Cerebellar cortex (tissue), 1 donor: ENCODE data around the gene LARGE1.

Experiments used
- DNase-seq: peaks from one replicate; pipeline ENCODE4 v3.0.0-alpha.2; 2015; ENCODE audit warnings: low spot score

Gene LARGE1

DNA sequence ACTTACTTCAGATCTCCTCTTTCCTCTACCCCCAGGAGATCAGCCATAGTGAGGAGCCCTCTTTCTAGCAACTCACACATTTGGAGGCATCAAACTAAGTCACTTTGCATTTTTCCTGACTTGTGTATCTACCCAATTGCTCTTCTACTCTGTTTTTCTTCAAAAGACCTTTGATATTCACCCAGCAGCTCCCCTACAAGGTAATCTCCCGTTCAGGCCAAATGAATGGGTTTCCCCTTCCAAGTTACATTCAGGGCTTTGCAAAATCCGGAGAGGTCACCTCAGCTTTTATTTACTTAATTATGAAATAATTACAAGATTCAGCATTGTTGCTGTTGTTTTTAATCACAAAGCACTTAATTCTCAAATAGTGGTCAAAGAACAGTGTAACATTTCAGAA is 6.1 kb downstream of the LARGE1 start:
- DNase-seq: no peak

DNA sequence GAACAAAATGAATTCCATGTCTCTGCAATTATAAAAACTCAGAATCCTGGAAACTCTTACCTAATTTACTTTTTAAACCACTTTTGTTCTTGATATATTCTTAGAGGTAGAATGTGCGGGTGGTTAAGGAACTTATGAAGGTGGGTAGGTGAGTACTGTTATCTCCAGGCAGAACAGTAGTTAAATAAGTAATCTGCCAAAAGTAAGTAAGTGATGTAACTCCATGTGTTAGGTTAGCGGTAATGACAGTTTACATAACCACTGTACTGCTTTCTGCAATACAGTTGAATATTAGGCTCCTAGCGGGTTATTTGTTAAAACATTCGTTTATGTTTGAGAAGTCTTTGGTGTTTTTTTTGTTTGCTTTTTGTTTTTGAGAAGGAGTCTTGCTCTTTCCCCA is 7.1 kb downstream of the LARGE1 start:
- no peak for DNase-seq

DNA sequence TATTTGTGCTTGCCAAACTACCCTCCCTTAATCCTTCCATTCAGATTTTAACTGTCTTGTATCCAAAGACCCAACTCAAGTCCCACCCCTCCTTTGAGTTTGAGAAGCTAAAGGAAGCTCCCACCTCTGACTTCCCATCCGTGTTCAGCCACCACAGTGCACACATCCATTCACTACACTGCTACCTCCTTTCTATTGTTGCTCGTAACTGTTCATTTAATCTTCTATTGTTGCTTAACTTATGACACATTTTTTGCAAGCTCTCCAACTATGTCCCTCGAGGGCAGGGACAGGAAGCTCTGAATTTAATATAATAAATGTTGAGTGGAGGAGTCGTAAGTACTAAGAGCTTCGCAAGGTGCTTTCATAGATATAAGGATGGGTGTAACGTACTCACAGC is 10.4 kb downstream of the LARGE1 start:
- no peak for DNase-seq

DNA sequence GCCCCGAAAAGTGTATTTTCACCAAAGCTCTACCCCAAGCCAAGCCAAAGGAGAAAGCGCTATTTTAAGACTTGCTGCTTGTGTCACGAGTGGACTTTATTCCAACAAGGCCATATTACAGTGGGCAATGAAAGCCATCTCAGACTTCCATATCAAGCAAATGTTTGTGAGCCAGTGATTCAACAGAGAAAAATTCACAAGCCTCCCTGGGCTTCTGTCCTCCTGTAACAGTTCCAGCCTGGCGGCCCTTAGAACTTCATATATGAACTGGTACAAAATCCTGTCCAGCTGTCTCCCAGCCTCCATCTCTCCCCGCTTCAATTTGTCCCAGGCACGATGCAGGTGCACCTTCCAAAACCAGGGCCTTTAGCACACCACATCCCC is 11.2 kb downstream of the LARGE1 start:
- no peak for DNase-seq

DNA sequence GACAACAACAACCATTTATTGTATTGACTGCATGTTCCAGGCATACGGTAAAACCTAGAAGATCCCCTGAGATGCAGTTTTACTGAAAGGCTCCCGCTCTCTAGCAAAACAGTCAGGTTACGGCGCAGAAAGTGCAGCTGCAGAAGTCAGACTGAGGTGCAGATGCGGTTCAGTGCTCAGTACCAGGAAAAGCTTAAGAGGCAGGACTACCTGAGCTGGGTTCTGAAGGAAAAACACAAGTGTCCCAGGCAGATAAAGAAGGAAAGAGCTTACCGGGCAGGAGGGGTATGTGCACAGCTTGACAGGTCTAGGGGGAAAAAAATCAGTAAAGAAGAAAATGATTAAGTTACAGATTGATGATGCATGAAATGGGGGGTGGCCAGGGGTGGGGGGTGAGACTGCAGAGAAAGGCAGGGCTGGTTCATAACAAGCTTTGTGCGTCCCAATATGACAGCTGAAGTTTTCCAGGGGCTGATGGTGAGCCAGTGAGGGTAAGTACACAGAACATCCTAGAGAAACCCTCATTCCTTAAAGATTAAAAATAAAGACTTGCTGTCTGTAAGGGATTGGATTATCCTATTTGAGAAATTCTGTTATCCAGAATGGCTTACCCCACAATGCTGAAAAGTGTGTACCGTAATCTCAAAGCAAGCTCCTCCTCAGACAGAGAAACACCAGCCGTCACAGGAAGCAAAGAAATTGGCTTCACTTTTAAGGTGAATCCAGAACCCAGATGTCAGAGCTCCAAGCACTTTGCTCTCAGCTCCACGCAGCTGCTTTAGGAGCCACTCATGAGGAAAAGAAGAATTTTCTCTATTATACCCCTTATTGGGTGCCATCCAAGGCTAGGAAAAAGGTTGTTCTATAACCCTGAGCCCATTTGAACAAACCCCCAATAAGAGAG is 11.9 kb downstream of the LARGE1 start:
- DNase-seq: no peak

DNA sequence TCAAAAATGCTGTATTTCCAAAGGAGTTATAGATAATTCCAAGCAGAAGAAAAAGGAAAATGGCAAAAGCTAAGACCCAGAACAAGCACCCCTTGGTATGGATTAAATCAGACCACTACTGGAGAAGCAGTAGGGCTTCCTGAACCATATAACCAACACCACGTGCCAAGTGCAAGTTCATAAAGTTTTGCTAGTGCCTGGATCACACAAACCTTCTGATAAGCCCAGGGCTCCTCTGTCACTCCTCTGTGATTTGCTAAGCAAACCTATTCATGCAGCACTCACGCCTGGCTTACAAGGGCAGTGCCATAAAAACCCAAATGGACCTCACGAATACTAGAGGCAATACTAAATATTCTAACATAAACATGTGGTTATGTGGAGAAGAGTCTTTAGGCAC is 13.3 kb downstream of the LARGE1 start:
- DNase-seq: no peak

DNA sequence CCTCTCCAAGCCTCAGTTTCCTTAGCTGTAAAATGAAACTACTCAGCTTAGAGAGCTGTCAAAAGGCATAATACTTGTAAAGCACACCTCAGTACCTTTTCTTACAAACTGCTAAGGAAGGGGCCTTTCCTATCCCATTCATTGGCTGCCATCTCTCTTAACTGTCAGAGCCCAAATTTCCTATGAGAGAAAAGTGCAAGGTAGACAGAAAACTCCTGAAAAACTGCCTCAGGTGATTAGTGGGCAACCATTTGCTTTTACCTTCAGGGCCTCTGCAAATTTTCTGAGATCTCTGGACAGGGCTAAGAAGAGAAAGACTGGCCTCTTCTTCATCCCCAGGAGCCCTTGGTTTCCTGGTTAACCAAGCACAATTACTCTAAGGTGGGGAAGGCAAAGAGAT is 13.8 kb downstream of the LARGE1 start:
- no peak for DNase-seq

DNA sequence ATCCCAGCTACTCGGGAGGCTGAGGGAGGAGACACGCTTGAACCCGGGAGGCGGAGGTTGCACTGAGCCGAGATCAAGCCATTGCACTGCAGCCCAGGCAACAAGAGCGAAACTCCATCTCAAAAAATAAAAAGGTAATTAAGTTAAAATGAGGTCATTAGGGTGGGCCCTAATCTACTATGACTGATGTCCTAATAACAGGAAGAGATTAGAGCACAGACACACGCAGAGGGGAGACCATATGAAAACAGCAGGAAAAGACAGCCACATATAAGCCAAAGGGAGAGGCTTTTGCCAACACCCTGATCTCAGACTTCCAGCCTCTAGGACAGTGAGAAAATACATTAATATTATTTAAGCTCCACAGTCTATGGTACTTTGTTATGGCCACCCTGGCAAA is 17.3 kb downstream of the LARGE1 start:
- DNase-seq: no peak

DNA sequence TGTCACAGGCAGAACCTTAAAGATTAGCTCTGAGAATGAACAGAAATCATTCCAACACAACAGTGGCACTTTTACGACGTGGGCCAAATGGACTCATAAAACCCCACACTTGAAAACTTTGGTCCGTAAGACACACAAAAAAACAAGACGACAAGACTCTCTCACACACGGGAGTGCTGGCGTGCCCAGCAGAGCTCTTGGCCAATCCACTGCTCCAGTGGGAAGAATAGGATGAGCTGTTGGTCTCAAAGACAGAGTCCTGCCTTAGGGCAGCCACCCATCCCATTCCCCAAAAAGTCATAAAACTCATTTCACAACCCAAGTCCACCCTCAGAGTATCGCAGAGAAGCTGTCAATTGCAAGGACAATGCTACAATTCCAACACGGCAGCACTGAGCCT is 18.2 kb downstream of the LARGE1 start:
- no peak for DNase-seq

DNA sequence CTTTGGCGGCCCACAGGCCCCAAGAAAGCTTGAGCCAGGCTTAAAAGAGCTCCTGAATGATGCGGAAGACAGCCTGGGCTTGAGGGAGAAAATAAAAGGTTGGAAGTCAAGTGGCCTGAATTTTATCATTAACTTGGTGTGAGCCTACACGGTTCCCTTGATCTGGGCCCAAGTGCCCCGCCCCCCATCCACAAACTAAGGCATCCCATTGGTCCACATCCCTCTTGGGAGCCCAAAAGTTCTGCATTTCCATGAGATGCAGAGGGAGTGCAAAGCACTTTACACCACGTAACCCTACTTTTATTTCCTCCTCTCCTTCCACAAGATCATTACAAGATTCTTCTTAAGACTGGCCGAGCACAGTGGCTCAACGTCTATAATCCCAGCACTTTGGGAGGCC is 22.2 kb downstream of the LARGE1 start:
- DNase-seq: no peak

DNA sequence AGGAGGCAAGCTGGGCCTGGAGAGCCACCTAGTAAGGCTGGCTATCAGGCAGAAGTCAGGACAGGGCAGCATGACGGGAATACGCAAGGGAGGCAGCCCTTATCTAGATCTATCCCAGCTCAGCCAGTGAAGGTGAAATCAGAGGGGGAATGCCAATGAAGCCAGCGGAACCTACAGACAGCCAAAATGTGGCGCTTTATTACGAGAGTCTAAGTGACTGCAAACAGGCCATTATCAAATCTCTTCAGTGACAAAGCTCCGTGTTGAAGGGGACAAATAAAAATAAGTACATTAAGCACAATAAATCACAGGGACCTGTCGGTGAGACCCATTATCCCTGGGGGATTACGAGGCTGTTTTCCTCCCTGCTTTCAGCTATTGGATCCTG is 22.8 kb downstream of the LARGE1 start:
- DNase-seq: no peak

DNA sequence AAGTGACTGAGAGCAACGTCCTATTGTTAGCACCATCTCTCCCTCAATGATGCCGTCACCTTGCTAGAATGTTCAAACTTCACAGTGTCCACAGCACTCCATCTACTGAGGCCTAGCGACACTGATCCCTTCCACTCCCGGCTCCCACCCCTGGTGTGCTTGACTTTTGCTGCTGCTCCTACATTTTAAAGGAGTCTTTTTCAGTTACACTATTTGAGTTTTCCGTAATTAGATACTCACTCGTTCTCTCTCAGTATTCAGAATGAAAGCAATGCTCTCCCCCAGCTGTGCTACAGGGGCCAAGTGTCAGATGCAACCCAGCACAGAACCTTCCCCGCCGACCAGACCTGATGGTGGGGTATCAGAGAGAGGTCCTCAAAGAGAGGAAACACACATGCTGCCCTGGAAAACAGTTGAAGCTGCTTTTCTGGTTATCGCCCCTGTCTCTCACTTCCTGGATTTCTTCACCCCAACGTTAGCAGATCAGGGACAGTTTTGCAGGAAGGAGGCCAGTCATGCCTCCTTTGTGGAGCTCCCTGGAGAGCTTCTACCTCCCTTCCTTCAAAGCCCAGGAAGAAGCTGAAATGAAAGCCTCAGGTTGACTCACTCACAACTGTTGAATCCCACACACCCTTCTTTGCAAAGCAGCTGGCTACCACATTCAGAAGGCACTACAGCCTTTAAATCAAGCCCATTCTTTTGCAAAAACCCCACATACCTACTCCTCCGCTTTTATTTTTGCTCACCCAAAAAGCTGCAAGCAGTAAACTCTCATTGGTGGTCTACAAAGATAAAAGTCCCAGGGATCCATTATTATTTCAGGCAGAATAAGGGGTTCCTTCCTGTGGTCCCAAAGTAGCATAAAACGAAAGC is 23.5 kb downstream of the LARGE1 start:
- no peak for DNase-seq

DNA sequence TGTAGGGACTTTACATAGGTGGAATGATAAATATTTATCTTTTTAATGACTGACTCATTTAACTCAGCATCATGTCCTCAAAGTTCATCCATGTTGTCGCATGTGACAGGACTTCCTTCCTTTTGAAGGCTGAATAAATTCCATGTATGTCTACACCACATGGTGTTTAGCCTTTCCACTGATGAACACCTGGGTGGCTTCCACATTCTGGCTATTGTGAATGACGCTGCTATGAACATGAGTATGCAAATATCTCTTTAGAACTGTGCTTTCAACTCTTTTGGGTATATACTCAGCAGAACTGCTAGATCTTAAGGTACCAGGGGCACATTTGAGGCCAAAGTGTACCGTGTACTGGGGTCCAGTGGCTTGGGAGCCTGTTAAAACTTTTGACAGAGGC is 24.1 kb downstream of the LARGE1 start:
- no peak for DNase-seq

DNA sequence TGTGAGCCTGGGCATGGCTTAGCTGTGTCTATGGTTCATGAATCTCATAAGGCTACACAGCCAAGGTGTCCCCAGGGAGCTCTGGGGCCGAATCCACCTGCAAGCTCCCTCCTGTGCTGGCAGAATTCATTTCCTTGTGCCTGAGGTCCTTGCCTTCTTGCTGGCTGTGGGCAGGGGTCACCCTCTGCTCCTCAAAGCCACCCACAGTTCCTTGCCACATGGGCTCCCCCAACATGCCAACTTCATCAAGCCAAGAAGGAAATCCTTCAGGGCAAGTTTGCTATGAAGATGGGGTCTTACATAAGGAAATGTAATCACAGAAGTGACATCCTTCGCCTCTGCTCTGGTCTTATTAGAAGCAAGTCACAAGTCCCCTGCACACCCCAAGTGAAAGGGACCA is 24.8 kb downstream of the LARGE1 start:
- no peak for DNase-seq

DNA sequence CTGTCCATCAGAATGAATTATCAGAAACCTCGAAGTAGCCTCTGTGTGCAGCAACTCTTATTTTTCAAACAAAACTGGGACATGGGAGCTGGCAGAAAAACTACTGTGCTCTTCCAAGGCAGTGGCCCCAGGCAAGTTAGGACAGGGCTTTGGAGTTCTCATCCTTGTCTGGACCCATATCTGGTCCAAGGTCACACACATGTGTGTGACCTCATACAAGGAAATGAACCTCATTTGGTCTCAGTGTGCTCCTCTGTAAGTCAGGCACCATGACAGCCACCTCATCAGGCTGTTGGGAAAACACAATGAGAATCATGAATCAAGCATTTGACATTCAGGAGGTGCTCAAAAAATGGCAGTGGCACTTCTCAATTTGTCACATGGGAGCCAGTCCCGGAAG is 25.8 kb downstream of the LARGE1 start:
- DNase-seq: peak; percentile 2

DNA sequence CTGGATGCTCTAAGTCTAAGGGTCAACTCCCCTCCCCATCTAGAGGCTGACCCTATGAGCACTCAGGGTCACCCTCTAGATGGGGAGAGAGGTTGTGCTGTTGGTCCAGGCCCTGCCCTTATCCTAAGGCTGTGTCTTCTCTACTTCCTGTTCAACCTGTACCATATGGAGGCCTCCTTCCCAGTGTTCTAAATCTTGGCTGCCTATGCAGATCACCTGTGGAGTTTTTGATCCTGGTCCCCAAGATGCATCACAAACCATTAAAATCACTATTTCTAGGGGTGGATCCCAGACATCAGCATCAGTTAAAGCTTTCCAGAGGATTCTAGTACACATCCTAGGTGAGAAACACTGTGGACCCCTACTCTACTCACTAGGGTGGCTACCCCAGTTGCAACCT is 26.2 kb downstream of the LARGE1 start:
- DNase-seq: peak; percentile 65

DNA sequence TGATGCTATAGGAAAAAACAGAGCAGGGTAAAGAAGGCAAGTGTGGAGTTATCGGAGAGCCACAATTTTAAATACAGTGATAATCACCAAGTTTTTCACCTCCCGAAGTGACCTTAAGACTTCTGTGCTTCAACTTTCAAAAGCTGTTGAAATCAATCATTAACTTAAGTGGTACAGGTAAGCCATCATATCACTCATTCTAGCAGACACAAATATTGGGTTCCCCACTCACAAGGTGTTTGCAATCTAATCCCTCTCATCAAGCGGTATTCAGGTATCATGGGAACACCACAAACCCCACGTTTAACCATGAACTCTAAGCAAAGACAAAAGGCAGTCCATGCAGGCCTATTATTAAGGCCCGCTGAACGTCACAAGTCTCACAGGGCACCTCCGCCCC is 26.8 kb downstream of the LARGE1 start:
- DNase-seq: no peak

DNA sequence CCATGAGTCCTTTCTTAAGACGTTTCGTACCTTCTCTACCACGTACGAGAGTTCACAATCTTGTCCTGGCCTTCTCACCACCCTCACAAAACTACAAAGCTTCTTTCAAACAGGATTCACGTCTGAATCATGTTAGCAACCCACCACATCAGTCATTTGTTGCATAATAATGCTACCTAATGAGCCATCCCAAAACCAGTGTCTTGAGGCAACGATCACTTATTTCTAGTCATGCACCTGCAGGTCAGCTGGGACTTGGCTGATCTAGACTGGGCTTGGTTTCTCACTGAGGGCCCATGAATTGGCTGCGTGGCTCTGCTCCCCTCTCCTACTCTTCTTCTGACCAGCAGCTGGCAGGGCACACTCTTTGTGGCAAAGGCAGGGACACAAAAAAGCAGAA is 28.3 kb downstream of the LARGE1 start:
- DNase-seq: no peak

DNA sequence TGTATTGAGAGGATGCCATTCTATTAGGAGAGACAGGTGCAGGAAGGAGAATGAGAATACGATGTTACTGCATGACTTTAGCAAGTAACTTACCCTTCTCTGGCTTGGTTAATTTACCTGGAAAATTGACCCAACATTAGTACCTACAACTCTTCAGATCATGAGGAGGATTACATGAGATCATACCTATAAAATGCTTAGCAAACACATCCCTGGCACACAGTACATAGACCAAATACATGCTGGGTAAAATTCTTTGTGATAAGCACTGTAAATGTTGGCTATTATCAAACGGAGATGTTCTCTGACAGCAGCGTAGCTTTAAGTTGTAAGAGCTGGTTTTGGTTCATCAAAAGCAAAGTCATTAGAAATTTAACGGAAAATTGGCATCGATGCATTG is 28.8 kb downstream of the LARGE1 start:
- DNase-seq: no peak

DNA sequence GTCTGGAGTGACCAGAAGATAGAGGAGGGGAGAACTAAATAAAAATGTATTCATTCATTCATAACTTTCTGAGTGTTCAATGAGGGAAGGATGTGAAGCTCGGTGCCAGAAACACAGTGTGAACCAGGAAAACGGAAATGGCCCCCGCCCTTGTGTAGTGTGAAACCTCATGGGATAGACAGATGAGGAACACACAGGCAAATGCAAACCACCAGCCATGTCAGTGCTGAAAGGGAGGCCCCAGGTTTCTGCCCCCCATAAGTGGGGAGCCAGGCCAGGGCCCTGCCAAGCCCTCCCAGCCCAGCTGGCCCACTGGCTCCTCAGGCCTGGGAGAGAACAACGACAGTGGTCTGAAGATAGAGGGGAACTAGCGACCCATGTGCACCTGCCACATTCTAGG is 30.5 kb downstream of the LARGE1 start:
- DNase-seq: no peak

DNA sequence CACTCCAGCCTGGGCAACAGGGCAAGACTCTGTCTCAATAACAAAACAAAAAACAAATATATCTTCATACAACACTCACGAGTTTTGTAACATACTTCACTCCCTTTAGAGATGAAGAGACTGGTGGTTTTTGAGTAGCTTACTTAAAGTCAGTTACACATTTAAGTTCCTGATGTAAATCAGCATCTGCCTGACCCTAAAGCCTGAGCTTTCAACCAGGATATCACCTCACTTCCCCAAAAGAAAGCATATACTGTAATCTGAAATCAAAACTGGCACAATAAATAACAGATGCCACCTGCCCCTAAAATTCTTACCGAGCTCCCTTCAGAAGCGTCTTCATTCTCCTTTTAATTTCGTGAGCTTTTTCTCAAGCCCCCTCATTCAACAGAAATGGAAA is 31.5 kb downstream of the LARGE1 start:
- no peak for DNase-seq

DNA sequence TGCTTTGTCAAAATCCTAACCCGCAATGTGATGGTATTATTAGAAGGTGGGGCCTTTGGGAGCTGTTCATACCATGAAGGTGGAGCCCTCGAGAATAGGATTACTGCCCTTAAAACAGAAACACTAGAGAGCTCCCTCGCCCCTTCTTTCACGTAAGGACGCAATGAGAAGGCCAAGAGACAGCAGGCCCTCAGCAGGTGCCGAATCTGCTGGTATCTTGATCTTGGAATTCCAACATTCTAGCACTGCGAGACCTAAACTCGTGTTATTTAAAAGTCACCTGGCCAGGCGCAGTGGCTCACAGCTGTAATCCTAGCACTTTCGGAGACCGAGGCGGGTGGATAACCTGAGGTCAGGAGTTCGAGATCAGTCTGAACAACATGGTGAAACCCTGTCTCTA is 33.1 kb downstream of the LARGE1 start:
- DNase-seq: no peak

DNA sequence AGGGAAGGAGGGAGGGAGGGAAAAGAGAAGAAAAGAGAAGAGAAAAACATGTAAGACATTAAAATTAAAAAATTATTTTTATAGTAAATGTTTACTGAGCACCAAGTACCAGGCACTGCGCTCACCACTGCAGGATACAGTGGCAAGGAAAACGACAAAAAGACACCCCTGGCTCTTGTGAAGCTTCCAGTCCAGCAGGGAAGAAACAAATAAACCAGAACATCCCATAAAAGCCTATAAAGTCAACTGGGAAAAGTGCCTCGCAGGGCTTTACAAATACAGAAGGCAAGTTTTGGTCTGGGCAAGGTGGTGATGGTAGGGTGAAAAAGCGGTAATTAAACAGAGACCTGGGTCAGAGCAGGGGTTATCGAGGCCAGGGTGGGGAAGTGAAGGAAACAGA is 33.6 kb downstream of the LARGE1 start:
- DNase-seq: no peak
